HG03095 (cell line): ENCODE measurements around the gene TPP1.

ENCODE experiments used
- ATAC-seq: cut with Tn5 transposase; IDR thresholded peaks from one replicate; pipeline ENCODE4 v1.9.1; 2021; ENCODE audit warnings: moderate library complexity; ENCODE audit not compliant: unreplicated experiment

The TPP1 gene

GRCh38 chr11:6612213-6613041, 6.8 kb downstream of the TPP1 start, which contains the start of gene TAF10:
TAF10 (minus strand) TSS chr11:6612216; CDS start chr11:6612189, 27 bp downstream.
- ATAC-seq, result peak; percentile 85

- ATAC-seq, result peak; percentile 1
Measured at GRCh38 chr11:6611963-6612212, 7.3 kb downstream of the TPP1 start.

- peak; percentile 1 for ATAC-seq
Measured at GRCh38 chr11:6611092-6611962, 7.9 kb downstream of the TPP1 start.

- no peak for ATAC-seq
Measured at GRCh38 chr11:6610591-6610990, 8.6 kb downstream of the TPP1 start.

- no peak for ATAC-seq
Measured at GRCh38 chr11:6609502-6610015, 9.7 kb downstream of the TPP1 start.

- no peak for ATAC-seq
Measured at GRCh38 chr11:6608726-6609501, 10.3 kb downstream of the TPP1 start.

GRCh38 chr11:6608011-6608410, 11.2 kb downstream of the TPP1 start:
- no peak for ATAC-seq

GRCh38 chr11:6607190-6607795, 11.9 kb downstream of the TPP1 start:
- no peak for ATAC-seq

GRCh38 chr11:6606471-6607189, 12.6 kb downstream of the TPP1 start:
- ATAC-seq, result peak; percentile 46

GRCh38 chr11:6604790-6605189, 14.4 kb downstream of the TPP1 start:
- no peak for ATAC-seq

- peak; percentile 39 for ATAC-seq
Measured at GRCh38 chr11:6604081-6604626, 15.1 kb downstream of the TPP1 start.

GRCh38 chr11:6603287-6604080, 15.7 kb downstream of the TPP1 start, which contains the start of the genes ILK and RRP8:
ILK (plus strand) TSS chr11:6603774; CDS start chr11:6604272, 498 bp downstream.
RRP8 (minus strand) TSS chr11:6603616; CDS start chr11:6603502, 114 bp downstream.
- ATAC-seq, result peak; percentile 71

- ATAC-seq, result no peak
Measured at GRCh38 chr11:6602096-6602940, 16.9 kb downstream of the TPP1 start.

- ATAC-seq, result no peak
Measured at GRCh38 chr11:6601041-6601461, 18.2 kb downstream of the TPP1 start.

GRCh38 chr11:6599881-6600390, 19.3 kb downstream of the TPP1 start:
- no peak for ATAC-seq

GRCh38 chr11:6599449-6599848, 19.8 kb downstream of the TPP1 start:
- no peak for ATAC-seq

GRCh38 chr11:6598555-6598954, 20.7 kb downstream of the TPP1 start:
- no peak for ATAC-seq
